ENCODE measurements around the gene LEFTY1. TPM values are rescaled to one million over a fixed set of nuclear protein-coding genes. Genes with fewer than 3 reads are reported as not detected.

LEFTY1 gene
- total and polyA plus RNA-seq, 2 of the 13 experiments (the other 11 are each of a cell fraction or from before 2014, with no cell fraction given): 0.29 to 0.79 TPM

- H3K4me1 ChIP-seq (ENCODE audit: insufficient read depth, low read length): peaks cover 66% of the 10 kb centered on the region
- peaks cover 0 to 9% of the 10 kb centered on the region in 2 experiments; a peak in 4 of 5 replicates for H3K36me3 ChIP-seq (replicated peaks in 1 of 2; ENCODE audit: control insufficient read depth in 1 of 2, insufficient read depth in 2 of 2, low read length in 2 of 2)
- H3K9ac ChIP-seq (ENCODE audit: insufficient read depth, low read depth, low read length): peak overlapping the region; percentile 88
- H3K4me3 ChIP-seq (replicated peaks in 1 of 3; ENCODE audit: insufficient read depth in 1 of 3, low read depth in 2 of 3, low read length in 3 of 3): peak overlapping the region; percentile 91 to 98 (median 93)
- POLR2A ChIA-PET: interaction anchor here (1.0 to 4.6 kb wide), 11 partner anchors 8 to 228 kb away, joined by 3 to 42 read pairs (median 12); partner anchors contain the start of genes ENAH, EPHX1, H3-3A and LEFTY1
- 3% methylated on average over 23 of the region's 25 CpGs for WGBS (ENCODE audit: low lambda C conversion rate)
- BruUV-seq (replicated peaks): no TSS peak
- H3K27ac ChIP-seq (ENCODE audit: extremely low read length, insufficient read depth, low read length): peak overlapping the region; percentile 80
- in situ Hi-C loops (cut with HindIII; ENCODE audit: extremely low pct_ligation_motif_present, low pct_unique_long_range_greater_than_20kb) (no loop called here), intact Hi-C loops (cut with micrococcal nuclease; ENCODE audit: unreplicated experiment) (loop anchor here (5.0 to 10.0 kb wide), 2 partner anchors 41 to 93 kb away; partner anchors contain the start of gene PYCR2)
- peak overlapping the region; percentile 100 for H3K4me2 ChIP-seq (ENCODE audit: low read depth, low read length)
- no peaks in the 10 kb centered on the region for H3K9me3 ChIP-seq (ENCODE audit: low read length)
- FAIRE-seq (peak; percentile 60), ATAC-seq (peak; percentile 13), DNase-seq (ENCODE audit: low spot score) (peak; percentile 23)
- H3K27me3 ChIP-seq (ENCODE audit: control insufficient read depth in 1 of 2, insufficient read depth in 2 of 2, low read length in 2 of 2): no peaks in the 10 kb centered on the region; a peak in 1 of 5 replicates
- peaks cover 37% of the 10 kb centered on the region for H3K79me2 ChIP-seq (ENCODE audit: insufficient read depth, low read length)
- H2AFZ ChIP-seq (ENCODE audit: low read length): peak overlapping the region; percentile 50
- CTCF ChIA-PET (ENCODE audit: low intra/inter-chr PET ratio, low total read pairs): no interaction called here
- peaks cover 20% of the 10 kb centered on the region for H4K20me1 ChIP-seq (ENCODE audit: insufficient read depth, low read length)
- TF ChIP-seq ZBTB20 (CRISPR knock-in tag; IDR thresholded peaks at IDR 0.05; ENCODE audit: borderline replicate concordance, low read depth) (0 out of 2 replicates have a peak, but pooled peaks have one; percentile 6), IKZF5 (CRISPR knock-in tag; IDR thresholded peaks at IDR 0.05) (no peak; the same call in 1 of the 2 replicates), PHF21A (CRISPR knock-in tag; IDR thresholded peaks at IDR 0.05) (0 out of 2 replicates have a peak, but pooled peaks have one; percentile 6), ATAD3A (CRISPR knock-in tag; IDR thresholded peaks at IDR 0.05) (0 out of 2 replicates have a peak, but pooled peaks have one; percentile 40), GATAD2A (CRISPR knock-in tag; IDR thresholded peaks at IDR 0.05) (no peak), FOXP4 (CRISPR knock-in tag; IDR thresholded peaks at IDR 0.05) (0 out of 2 replicates have a peak, but pooled peaks have one; percentile 19), KDM6A (CRISPR knock-in tag; IDR thresholded peaks at IDR 0.05; ENCODE audit: low read depth) (no peak), HNF1B (CRISPR knock-in tag; IDR thresholded peaks at IDR 0.05) (peak; percentile 53; the same call in 1 of the 2 replicates), EEA1 (CRISPR knock-in tag; IDR thresholded peaks at IDR 0.05; ENCODE audit: borderline replicate concordance) (no peak), ZNF790 (CRISPR knock-in tag; IDR thresholded peaks at IDR 0.05; ENCODE audit: borderline replicate concordance) (no peak), NFE2 (CRISPR knock-in tag; IDR thresholded peaks at IDR 0.05) (no peak), DRAP1 (CRISPR knock-in tag; IDR thresholded peaks at IDR 0.05) (no peak)
Observed at GRCh38 chr1:225881081-225881958, 7.6 kb downstream of the LEFTY1 start.
